ENCODE measurements around the gene ACACB. TPM values are rescaled to one million over a fixed set of nuclear protein-coding genes. Genes with fewer than 3 reads are reported as not detected.

Gene ACACB
- total RNA-seq, 1 donor from 2014 or later: 17.6 TPM

- DNase-seq: no peak
Measured at GRCh38 chr12:109221277-109221931, 105.0 kb downstream of the ACACB start.

GRCh38 chr12:109222062-109222461 is 105.7 kb downstream of the ACACB start:
- DNase-seq: no peak

- DNase-seq: no peak
Measured at GRCh38 chr12:109222496-109222895, 106.1 kb downstream of the ACACB start.

GRCh38 chr12:109223211-109223610 is 106.8 kb downstream of the ACACB start:
- no peak for DNase-seq

- DNase-seq: no peak
Measured at GRCh38 chr12:109223868-109224267, 107.5 kb downstream of the ACACB start.

GRCh38 chr12:109228664-109229063 is 112.3 kb downstream of the ACACB start:
- DNase-seq: no peak

- DNase-seq: no peak
Measured at GRCh38 chr12:109230193-109230592, 113.8 kb downstream of the ACACB start.

- DNase-seq: no peak
Measured at GRCh38 chr12:109232731-109233130, 116.3 kb downstream of the ACACB start.

- DNase-seq: no peak
Measured at GRCh38 chr12:109234012-109234411, 117.6 kb downstream of the ACACB start.

GRCh38 chr12:109236257-109236656 is 119.9 kb downstream of the ACACB start:
- no peak for DNase-seq

- DNase-seq: no peak
Measured at GRCh38 chr12:109239179-109239578, 122.8 kb downstream of the ACACB start.

GRCh38 chr12:109239691-109240090 is 123.3 kb downstream of the ACACB start:
- DNase-seq: no peak

- DNase-seq: no peak
Measured at GRCh38 chr12:109240365-109240764, 124.0 kb downstream of the ACACB start.

- DNase-seq: no peak
Measured at GRCh38 chr12:109241936-109242335, 125.5 kb downstream of the ACACB start.

GRCh38 chr12:109244073-109244472 is 127.7 kb downstream of the ACACB start:
- no peak for DNase-seq

GRCh38 chr12:109246221-109246620 is 129.8 kb downstream of the ACACB start:
- DNase-seq: no peak

GRCh38 chr12:109247831-109248654 is 131.7 kb downstream of the ACACB start:
- DNase-seq: no peak

- DNase-seq: peak; percentile 18
Measured at GRCh38 chr12:109250523-109250922, 134.1 kb downstream of the ACACB start.

- no peak for DNase-seq
Measured at GRCh38 chr12:109252799-109253198, 136.4 kb downstream of the ACACB start.

GRCh38 chr12:109253913-109254544 is 137.6 kb downstream of the ACACB start:
- DNase-seq: no peak

- DNase-seq: no peak
Measured at GRCh38 chr12:109255377-109255776, 139.0 kb downstream of the ACACB start.

GRCh38 chr12:109256011-109256410 is 139.6 kb downstream of the ACACB start:
- no peak for DNase-seq

- DNase-seq: no peak
Measured at GRCh38 chr12:109258201-109258600, 141.8 kb downstream of the ACACB start.

All from tongue (tissue), 2 donors.